SK-N-SH treated with all-trans-retinoic acid at 6 μM for 48 hours (cell line): ENCODE measurements around the gene KIFAP3.

Experiments used
- ATAC-seq: fragments of 200-7000 bp; cut with Tn5 transposase; 3 replicates; pipeline ENCODE4 v1.9.1; 2020; ENCODE audit warnings: mild to moderate bottlenecking, moderate library complexity
- BACH2 ChIP-seq: fragments of 250-450 bp; sonication (Bioruptor Pico); IDR thresholded peaks from 2 replicates; pipeline ENCODE4 v1.9.0; 2021; ENCODE audit warnings: mild to moderate bottlenecking, borderline replicate concordance
- CREB5 ChIP-seq: fragments of 250-450 bp; sonication (Bioruptor Pico); IDR thresholded peaks from 2 replicates; pipeline ENCODE4 v1.5.1; 2020; ENCODE audit warnings: low read depth, mild to moderate bottlenecking, moderate library complexity
- CSDC2 ChIP-seq: fragments of 250-450 bp; sonication (Bioruptor Pico); IDR thresholded peaks from 2 replicates; pipeline ENCODE4 v1.5.0; 2020; ENCODE audit warnings: mild to moderate bottlenecking, moderate library complexity
- CSRNP3 ChIP-seq: fragments of 250-450 bp; sonication (Bioruptor Pico); IDR thresholded peaks from 2 replicates; pipeline ENCODE4 v1.5.1; 2021; ENCODE audit warnings: mild to moderate bottlenecking, moderate library complexity
- ESRRG ChIP-seq: fragments of 250-450 bp; sonication (Bioruptor Pico); IDR thresholded peaks from 2 replicates; pipeline ENCODE4 v1.6.1; 2021; ENCODE audit warnings: mild to moderate bottlenecking
- GLIS3 ChIP-seq: fragments of 250-450 bp; sonication (Bioruptor Pico); IDR thresholded peaks from 2 replicates; pipeline ENCODE4 v1.5.0; 2020; ENCODE audit warnings: mild to moderate bottlenecking, moderate library complexity
- ISL1 ChIP-seq: fragments of 250-450 bp; sonication (Bioruptor Pico); IDR thresholded peaks from 2 replicates; pipeline ENCODE4 v2.1.2; 2022; ENCODE audit warnings: mild to moderate bottlenecking, moderate library complexity
- OSR1 ChIP-seq: fragments of 250-450 bp; sonication (Bioruptor Pico); IDR thresholded peaks from 2 replicates; pipeline ENCODE4 v1.8.0; 2022; ENCODE audit warnings: moderate library complexity, mild to moderate bottlenecking, inconsistent platforms
- PATZ1 ChIP-seq: fragments of 250-450 bp; sonication (Bioruptor Pico); IDR thresholded peaks from 2 replicates; pipeline ENCODE4 v1.8.0; 2020; ENCODE audit warnings: mild to moderate bottlenecking, moderate library complexity, borderline replicate concordance
- POU6F1 ChIP-seq: fragments of 250-450 bp; sonication (Bioruptor Pico); IDR thresholded peaks from 2 replicates; pipeline ENCODE4 v1.8.0; 2021; ENCODE audit warnings: low read depth, mild to moderate bottlenecking, moderate library complexity, borderline replicate concordance
- PPARA ChIP-seq: fragments of 250-450 bp; sonication (Bioruptor Pico); IDR thresholded peaks from 2 replicates; pipeline ENCODE4 v1.5.0; 2020; ENCODE audit warnings: mild to moderate bottlenecking, borderline replicate concordance
- RARB ChIP-seq: fragments of 250-450 bp; sonication (Bioruptor Pico); IDR thresholded peaks from 2 replicates; pipeline ENCODE4 v1.8.0; 2021; ENCODE audit warnings: mild to moderate bottlenecking, moderate library complexity
- TCF4 ChIP-seq: fragments of 250-450 bp; sonication (Bioruptor Pico); IDR thresholded peaks from 2 replicates; pipeline ENCODE4 v1.8.0; 2021; ENCODE audit warnings: mild to moderate bottlenecking, moderate library complexity, borderline replicate concordance
- TOX ChIP-seq: fragments of 250-450 bp; sonication (Bioruptor Pico); IDR thresholded peaks from 2 replicates; pipeline ENCODE4 v1.8.0; 2021; ENCODE audit warnings: mild to moderate bottlenecking, moderate library complexity, borderline replicate concordance
- TSHZ2 ChIP-seq: fragments of 250-450 bp; sonication (Bioruptor Pico); IDR thresholded peaks from 2 replicates; pipeline ENCODE4 v1.5.0; 2020; ENCODE audit warnings: mild to moderate bottlenecking, moderate library complexity
- ZC3H10 ChIP-seq: fragments of 250-450 bp; sonication (Bioruptor Pico); IDR thresholded peaks from 2 replicates; pipeline ENCODE4 v1.5.1; 2021; ENCODE audit warnings: mild to moderate bottlenecking, moderate library complexity
- ZFP3 ChIP-seq: fragments of 250-450 bp; sonication (Bioruptor Pico); IDR thresholded peaks from 2 replicates; pipeline ENCODE4 v1.5.0; 2020; ENCODE audit warnings: mild to moderate bottlenecking, moderate library complexity
- ZFP30 ChIP-seq: fragments of 450-650 bp; formaldehyde crosslinking; IDR thresholded peaks from 2 replicates; pipeline ENCODE4 v1.5.0; 2022; ENCODE audit warnings: mild to moderate bottlenecking, moderate library complexity
- ZNF565 ChIP-seq: fragments of 450-650 bp; formaldehyde crosslinking; conservative IDR thresholded peaks from 2 replicates; pipeline ENCODE4 v1.5.0; 2020; ENCODE audit warnings: low read depth, mild to moderate bottlenecking, moderate library complexity
- ZNF70 ChIP-seq: fragments of 450-650 bp; formaldehyde crosslinking; IDR thresholded peaks from 2 replicates; pipeline ENCODE4 v1.5.0; 2020; ENCODE audit warnings: mild to moderate bottlenecking, moderate library complexity
- ZNF8 ChIP-seq: fragments of 450-650 bp; formaldehyde crosslinking; IDR thresholded peaks from 2 replicates; pipeline ENCODE4 v1.5.0; 2020; ENCODE audit warnings: mild to moderate bottlenecking, moderate library complexity

The KIFAP3 gene

GRCh38 chr1:170071378-170071777 lies 3.1 kb downstream of the KIFAP3 start:
- no peak for ATAC-seq
- TF ChIP-seq RARB (CRISPR knock-in tag) (no peak), ZNF565 (CRISPR knock-in tag) (no peak), BACH2 (CRISPR knock-in tag) (no peak), OSR1 (CRISPR knock-in tag) (no peak), TCF4 (CRISPR knock-in tag) (no peak), CREB5 (no peak), GLIS3 (CRISPR knock-in tag) (no peak)

GRCh38 chr1:170068923-170069322 lies 5.6 kb downstream of the KIFAP3 start:
- TF ChIP-seq ZFP30 (CRISPR knock-in tag) (no peak), ZNF565 (CRISPR knock-in tag) (no peak), POU6F1 (CRISPR knock-in tag) (no peak), OSR1 (CRISPR knock-in tag) (no peak), PPARA (CRISPR knock-in tag) (no peak), TCF4 (CRISPR knock-in tag) (no peak), ZFP3 (CRISPR knock-in tag) (no peak)
- TF ChIP-seq, all 23 proteins: peak for 0
- no peak for ATAC-seq

- no peak for ATAC-seq
- TF ChIP-seq CSDC2 (CRISPR knock-in tag) (no peak), ZNF565 (CRISPR knock-in tag) (no peak), CSRNP3 (CRISPR knock-in tag) (no peak)
These were observed 7.2 kb downstream of the KIFAP3 start for GRCh38 chr1:170067253-170067819.

- TF ChIP-seq GLIS3 (CRISPR knock-in tag) = no peak
- no peak for ATAC-seq
These were observed 9.7 kb downstream of the KIFAP3 start for GRCh38 chr1:170064821-170065220.

- no peak for ATAC-seq
- no peak for TF ChIP-seq OSR1 (CRISPR knock-in tag)
- no peak for TF ChIP-seq GLIS3 (CRISPR knock-in tag)
- no peak for TF ChIP-seq ZNF8 (CRISPR knock-in tag)
- TF ChIP-seq CSRNP3 (CRISPR knock-in tag) = no peak
- TF ChIP-seq TOX = no peak
- no peak for TF ChIP-seq ZC3H10 (CRISPR knock-in tag)
- TF ChIP-seq ZNF70 (CRISPR knock-in tag) = no peak
- TF ChIP-seq ESRRG = no peak
- TF ChIP-seq CSDC2 (CRISPR knock-in tag) = no peak
- no peak for TF ChIP-seq ZFP30 (CRISPR knock-in tag)
- no peak for TF ChIP-seq ISL1
- no peak for TF ChIP-seq CREB5
- no peak for TF ChIP-seq TCF4 (CRISPR knock-in tag)
- no peak for TF ChIP-seq TSHZ2 (CRISPR knock-in tag)
- no peak for TF ChIP-seq ZFP3 (CRISPR knock-in tag)
- no peak for TF ChIP-seq PATZ1 (CRISPR knock-in tag)
These were observed 11.2 kb downstream of the KIFAP3 start for GRCh38 chr1:170063109-170063826.
